OCI-LY7 (cell line): ENCODE results near the gene EML5.

ENCODE experiments used
- CTCF ChIP-seq: fragments of 200-600 bp; sonication (generic); conservative IDR thresholded peaks from 2 replicates; pipeline ENCODE4 v1.5.1; 2014; ENCODE audit warnings: mild to moderate bottlenecking, antibody characterized with exemption, low read length, moderate library complexity, mixed read lengths
- EZH2phosphoT487 ChIP-seq: fragments of 200-600 bp; sonication (generic); IDR thresholded peaks from 2 replicates; pipeline ENCODE4 v1.6.1; 2018; ENCODE audit warnings: low read depth, borderline replicate concordance, mild to moderate bottlenecking, mixed run types, antibody characterized with exemption, low read length, moderate library complexity, mixed read lengths

GRCh38 chr14:88815980-88816379, 23.2 kb upstream of the EML5 start:
- TF ChIP-seq CTCF (no peak), EZH2phosphoT487 (no peak)
